ENCODE results near the gene ZMPSTE24.

- TF ChIP-seq CTCF (IDR thresholded peaks at IDR 0.05), result no peak
- no peak for TF ChIP-seq POLR2A (IDR thresholded peaks at IDR 0.05)
- TF ChIP-seq POLR2AphosphoS5 (IDR thresholded peaks at IDR 0.05), result no peak
Measured at GRCh38 chr1:40312238-40313205, 54.5 kb downstream of the ZMPSTE24 start.
